Esophagus muscularis mucosa (tissue), 4 donors: ENCODE data around the gene PRKAR1B. TPM values are rescaled to one million over a fixed set of nuclear protein-coding genes. Genes with fewer than 3 reads are reported as not detected.

Experiments used
- DNase-seq: peaks from one replicate; pipeline ENCODE4 v3.0.0-alpha.2; 2017; ENCODE audit errors: extremely low spot score
- H3K27ac ChIP-seq, 4 donors: fragments of 200-600 bp; sonication (generic); replicated peaks in 1 of 4; 1 replicate in 3 of 4; 2 replicates in 1 of 4; pipeline ENCODE4 v1.5.1; 2016 to 2019; ENCODE audit warnings: mild to moderate bottlenecking in 1 of 4
- H3K27me3 ChIP-seq, 4 donors: fragments of 200-600 bp; sonication (generic); one replicate each; pipeline versions ENCODE4 v1.5.1 to v1.6.0; 2016 to 2019
- H3K36me3 ChIP-seq, 4 donors: fragments of 200-600 bp; sonication (generic); one replicate each; pipeline ENCODE4 v1.5.1; 2016 to 2019
- H3K4me1 ChIP-seq, 4 donors: fragments of 200-600 bp; sonication (generic); one replicate each; pipeline ENCODE4 v1.5.1; 2016 to 2019
- H3K4me3 ChIP-seq, 4 donors: fragments of 200-600 bp; sonication (generic); 1 replicate in 2 of 4; 2 replicates in 2 of 4; pipeline ENCODE4 v1.5.1; 2016 to 2019; ENCODE audit warnings: mild to moderate bottlenecking in 4 of 4, moderate library complexity in 1 of 4
- H3K9me3 ChIP-seq, 4 donors: fragments of 200-600 bp; sonication (generic); 1 replicate in 3 of 4; 2 replicates in 1 of 4; pipeline ENCODE4 v1.5.1; 2016 to 2019
- EP300 ChIP-seq: sonication (generic); formaldehyde crosslinking; IDR thresholded peaks from one replicate; pipeline ENCODE4 v1.6.1; 2017; ENCODE audit warnings: antibody characterized with exemption
- POLR2A ChIP-seq: fragments of 450-650 bp; IDR thresholded peaks from one replicate; pipeline ENCODE4 v1.6.1; 2017; ENCODE audit warnings: antibody characterized with exemption, moderate library complexity, mild to moderate bottlenecking, low read depth
- POLR2AphosphoS5 ChIP-seq, 2 donors: sonication (generic); formaldehyde crosslinking; IDR thresholded peaks; one replicate each; pipeline ENCODE4 v1.6.1; 2017; ENCODE audit warnings: antibody characterized with exemption in 2 of 2
- WGBS: methylation state at CpG from one replicate; pipeline ENCODE4 v1.1.5; 2018; 5-methylcytosine and 5-hydroxymethylcytosine counted together
- intact Hi-C: fragments of 100-400 bp; cut with DNase I; formaldehyde crosslinking; loops from one replicate; pipeline ENCODE4 v1.15.1; 2023
- total RNA-seq, 4 donors: library from RNA; depleted of rRNA; stranded (reverse); fragments of >200 nt; gene quantifications; one replicate each; pipeline versions ENCODE4 v1.1.0 to v1.2.1, GENCODE V29; 2016
- TF ChIP-seq, protein P1 (sequence below), 3 experiments: fragments of 200-600 bp in 2 of 3; fragments of 450-650 bp in 1 of 3; sonication (generic) in 2 of 3; IDR thresholded peaks; one replicate each; pipeline ENCODE4 v1.5.1; 2017 to 2019; ENCODE audit warnings: antibody characterized with exemption in 3 of 3, mild to moderate bottlenecking in 2 of 3, moderate library complexity in 1 of 3

Gene PRKAR1B
- total RNA-seq, 4 donors from 2014 or later: 15.4 to 46.9 (median 31.4) TPM

DNA sequence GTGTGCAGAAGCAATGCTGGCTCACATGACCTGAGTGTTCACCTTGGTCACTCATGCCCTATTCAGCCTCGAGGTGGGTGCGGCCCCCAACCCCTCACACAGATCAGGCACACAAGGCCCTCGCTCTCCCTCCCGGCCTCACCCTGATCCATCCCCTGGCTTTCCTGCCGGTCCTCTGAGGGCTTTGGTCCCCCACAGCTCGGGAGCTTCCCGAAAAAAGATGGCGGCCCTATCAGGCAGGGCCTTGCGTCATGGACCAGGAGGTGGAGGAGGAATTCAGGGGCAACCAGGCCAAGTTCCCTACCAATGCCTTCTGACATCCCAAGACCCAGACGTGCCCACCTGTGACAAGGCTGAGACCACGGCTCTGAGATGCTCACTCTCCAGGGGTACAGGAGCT, 44.3 kb downstream of the PRKAR1B start:
- no peak overlapping the region for H3K27ac ChIP-seq
- TF ChIP-seq POLR2AphosphoS5 (IDR thresholded peaks at IDR 0.05): no peak
- TF ChIP-seq, protein P1, sequence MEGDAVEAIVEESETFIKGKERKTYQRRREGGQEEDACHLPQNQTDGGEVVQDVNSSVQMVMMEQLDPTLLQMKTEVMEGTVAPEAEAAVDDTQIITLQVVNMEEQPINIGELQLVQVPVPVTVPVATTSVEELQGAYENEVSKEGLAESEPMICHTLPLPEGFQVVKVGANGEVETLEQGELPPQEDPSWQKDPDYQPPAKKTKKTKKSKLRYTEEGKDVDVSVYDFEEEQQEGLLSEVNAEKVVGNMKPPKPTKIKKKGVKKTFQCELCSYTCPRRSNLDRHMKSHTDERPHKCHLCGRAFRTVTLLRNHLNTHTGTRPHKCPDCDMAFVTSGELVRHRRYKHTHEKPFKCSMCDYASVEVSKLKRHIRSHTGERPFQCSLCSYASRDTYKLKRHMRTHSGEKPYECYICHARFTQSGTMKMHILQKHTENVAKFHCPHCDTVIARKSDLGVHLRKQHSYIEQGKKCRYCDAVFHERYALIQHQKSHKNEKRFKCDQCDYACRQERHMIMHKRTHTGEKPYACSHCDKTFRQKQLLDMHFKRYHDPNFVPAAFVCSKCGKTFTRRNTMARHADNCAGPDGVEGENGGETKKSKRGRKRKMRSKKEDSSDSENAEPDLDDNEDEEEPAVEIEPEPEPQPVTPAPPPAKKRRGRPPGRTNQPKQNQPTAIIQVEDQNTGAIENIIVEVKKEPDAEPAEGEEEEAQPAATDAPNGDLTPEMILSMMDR (IDR thresholded peaks at IDR 0.05): no peak
- TF ChIP-seq POLR2A: no peak
- no peak for TF ChIP-seq EP300
- H3K36me3 ChIP-seq: peaks cover 0 to 28% (median 8%) of the 10 kb centered on the region in 4 donors
- 96% methylated on average over 10 of the region's 11 CpGs for WGBS
- H3K4me1 ChIP-seq: no peaks in the 10 kb centered on the region
- H3K27me3 ChIP-seq: no peaks in the 10 kb centered on the region
- H3K4me3 ChIP-seq: no peak overlapping the region
- intact Hi-C loops: no loop called here
- DNase-seq: no peak
- H3K9me3 ChIP-seq: peaks cover 0 to 26% (median 22%) of the 10 kb centered on the region in 4 donors

DNA sequence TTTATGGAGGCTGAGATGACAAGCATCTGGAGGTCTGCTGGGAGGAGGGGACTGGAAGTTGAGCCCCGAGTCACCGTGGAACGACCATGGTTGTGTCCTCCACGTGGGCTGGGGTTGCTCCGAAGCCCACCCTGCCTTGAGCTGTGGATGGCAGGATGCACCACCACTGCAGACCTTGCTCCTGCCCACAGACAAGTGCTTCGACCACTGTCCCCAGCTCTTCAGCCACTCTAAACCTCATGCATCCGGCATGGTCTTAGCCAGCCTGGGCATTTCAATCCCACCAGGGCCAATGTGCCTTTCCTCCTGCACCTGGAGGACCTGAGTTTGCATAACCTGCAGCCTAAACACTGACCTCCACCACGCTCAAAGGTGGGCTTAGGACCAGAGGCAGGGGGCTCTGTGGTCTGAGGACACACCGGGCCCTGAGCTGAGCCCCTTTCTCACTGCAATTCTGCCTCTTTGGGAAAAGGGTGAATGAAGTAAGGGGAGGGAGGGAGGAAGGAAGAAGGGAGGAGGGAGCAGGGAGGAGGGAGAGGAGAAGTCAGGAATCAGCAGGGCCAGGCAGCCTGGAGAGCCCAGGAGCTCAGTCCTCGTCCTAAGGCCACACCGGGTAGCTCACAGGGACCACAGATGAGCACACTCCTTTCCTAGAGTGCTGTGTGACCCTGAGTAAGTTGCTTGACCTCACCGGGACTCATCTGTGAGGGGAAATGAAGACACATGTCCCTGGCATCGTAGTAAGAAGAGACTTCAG, 45.4 kb downstream of the PRKAR1B start:
- Histone ChIP-seq H3K4me3 (no peak overlapping the region), H3K9me3 (peaks cover 0 to 18% (median 15%) of the 10 kb centered on the region in 4 donors), H3K36me3 (peaks cover 0 to 33% (median 11%) of the 10 kb centered on the region in 4 donors), H3K27me3 (no peaks in the 10 kb centered on the region), H3K27ac (no peak overlapping the region), H3K4me1 (no peaks in the 10 kb centered on the region)
- TF ChIP-seq, protein P1 (IDR thresholded peaks at IDR 0.05): no peak
- no peak for TF ChIP-seq EP300
- TF ChIP-seq POLR2A: no peak
- TF ChIP-seq POLR2AphosphoS5 (IDR thresholded peaks at IDR 0.05): no peak
- intact Hi-C loops: no loop called here
- no peak for DNase-seq
- WGBS: 98% methylated on average over 13 of the region's 13 CpGs

DNA sequence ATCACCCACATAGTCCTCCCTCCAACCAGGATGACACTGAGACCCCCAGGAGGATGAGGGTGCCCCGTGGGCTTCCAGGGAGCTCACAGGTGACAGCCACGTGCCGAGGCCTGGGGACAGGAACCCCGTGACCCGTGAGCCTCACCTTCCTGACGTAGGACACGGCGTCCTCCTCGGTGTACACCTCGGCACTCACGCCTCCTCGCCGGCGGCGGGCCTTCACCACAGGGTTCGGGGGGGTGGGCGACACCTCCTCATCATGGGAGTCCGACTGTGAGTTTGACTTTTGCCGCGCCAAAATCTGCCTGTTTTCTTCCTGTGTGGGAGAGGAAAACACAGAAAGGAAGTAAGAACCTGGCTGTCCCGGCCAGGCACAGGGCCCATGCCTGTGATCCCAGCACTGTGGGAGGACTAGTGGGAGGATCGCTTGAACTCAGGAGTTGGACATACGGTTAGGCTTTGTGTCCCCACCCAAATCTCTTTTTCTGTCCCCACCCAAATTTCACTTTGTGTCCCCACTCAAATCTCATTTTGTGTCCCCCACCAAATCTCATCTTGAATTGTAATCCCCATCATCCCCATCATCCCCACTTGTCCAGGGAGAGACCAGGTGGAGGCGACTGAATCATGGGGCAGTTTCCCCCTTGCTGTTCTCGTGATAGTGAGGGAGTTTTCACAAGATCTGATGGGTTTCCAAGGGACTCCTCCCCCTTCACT, 46.5 kb downstream of the PRKAR1B start:
- Histone ChIP-seq H3K36me3 (peaks cover 0 to 39% (median 16%) of the 10 kb centered on the region in 4 donors), H3K27me3 (no peaks in the 10 kb centered on the region), H3K27ac (no peak overlapping the region), H3K9me3 (peaks cover 0 to 7% (median 3%) of the 10 kb centered on the region in 4 donors), H3K4me3 (no peak overlapping the region), H3K4me1 (peaks cover 0 to 4% (median 2%) of the 10 kb centered on the region in 4 donors)
- WGBS: 98% methylated on average over 16 of the region's 25 CpGs
- DNase-seq: no peak
- intact Hi-C loops: no loop called here
- no peak for TF ChIP-seq POLR2AphosphoS5 (IDR thresholded peaks at IDR 0.05)
- no peak for TF ChIP-seq POLR2A
- TF ChIP-seq EP300: no peak
- TF ChIP-seq, protein P1 (IDR thresholded peaks at IDR 0.05): no peak

DNA sequence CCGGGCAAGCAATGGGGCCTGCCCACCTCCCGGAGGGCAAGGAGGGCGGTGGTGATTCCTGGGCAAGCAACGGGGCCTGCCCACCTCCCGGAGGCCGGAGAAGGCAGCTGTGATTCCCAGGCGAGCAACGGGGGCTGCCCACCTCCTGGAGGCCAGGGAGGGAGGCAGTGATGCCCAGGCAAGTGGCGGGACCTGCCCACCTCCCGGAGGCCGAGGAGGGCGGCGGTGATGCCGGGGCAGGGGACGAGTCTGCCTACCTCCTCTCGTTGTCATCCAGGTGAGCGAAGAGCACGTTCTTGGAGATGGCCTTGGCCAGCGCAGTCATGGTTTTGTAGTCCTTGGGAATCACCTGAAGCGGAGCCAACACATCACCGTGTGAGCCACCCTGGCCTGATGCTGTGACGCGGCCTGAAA, 50.1 kb downstream of the PRKAR1B start:
- Histone ChIP-seq H3K4me3 (no peak overlapping the region), H3K9me3 (no peaks in the 10 kb centered on the region), H3K36me3 (peaks cover 0 to 39% (median 16%) of the 10 kb centered on the region in 4 donors), H3K4me1 (peaks cover 4 to 14% (median 11%) of the 10 kb centered on the region in 4 donors), H3K27me3 (no peaks in the 10 kb centered on the region), H3K27ac (peak overlapping the region in 1 of 4 donors; percentile 80)
- intact Hi-C loops: no loop called here
- TF ChIP-seq, protein P1 (IDR thresholded peaks at IDR 0.05): no peak
- TF ChIP-seq EP300: no peak
- no peak for TF ChIP-seq POLR2AphosphoS5 (IDR thresholded peaks at IDR 0.05)
- no peak for TF ChIP-seq POLR2A
- 96% methylated on average over 12 of the region's 23 CpGs for WGBS
- no peak for DNase-seq
